A673 (cell line): Measurements from ENCODE around the gene KCNK5.

Source experiments
- CTCF ChIP-seq: fragments of 300-800, 200-600 bp; sonication (generic); conservative IDR thresholded peaks from 2 replicates; pipeline ENCODE4 v1.5.1; 2017; ENCODE audit warnings: low read depth, mild to moderate bottlenecking, antibody characterized with exemption, low read length, moderate library complexity, mixed read lengths
- EZH2 ChIP-seq: fragments of 200-600 bp; sonication (generic); IDR thresholded peaks from 2 replicates; pipeline ENCODE4 v1.6.1; 2017; ENCODE audit warnings: borderline replicate concordance, low read depth, mild to moderate bottlenecking, mixed read lengths, antibody characterized with exemption, low read length; ENCODE audit not compliant: poor library complexity, severe bottlenecking

- TF ChIP-seq CTCF (no peak), EZH2 (no peak)
Observed at GRCh38 chr6:39200498-39201020, 28.7 kb downstream of the KCNK5 start.
